NT2/D1 (cell line): ENCODE results near the gene SERPINF2.

ENCODE experiments used
- DNase-seq: peaks from one replicate; pipeline ENCODE4 v3.0.0-alpha.2; 2011; ENCODE audit warnings: low read depth, low spot score
- H3K27me3 ChIP-seq: 2 replicates; pipeline ENCODE4 v1.6.0; 2011; ENCODE audit warnings: mild to moderate bottlenecking; ENCODE audit not compliant: insufficient read length, insufficient read depth
- H3K36me3 ChIP-seq: 2 replicates; pipeline ENCODE4 v1.6.1; 2011; ENCODE audit warnings: mild to moderate bottlenecking, low read length, mixed read lengths; ENCODE audit not compliant: insufficient read depth, insufficient read length
- H3K4me1 ChIP-seq: 2 replicates; pipeline ENCODE4 v1.5.1; 2011; ENCODE audit not compliant: insufficient read depth, insufficient read length
- H3K4me3 ChIP-seq: 2 replicates; pipeline ENCODE4 v1.5.1; 2011; ENCODE audit warnings: low read depth; ENCODE audit not compliant: insufficient read length
- H3K9ac ChIP-seq: 2 replicates; pipeline ENCODE4 v1.6.0; 2011; ENCODE audit warnings: low read depth; ENCODE audit not compliant: insufficient read length
- H3K9me3 ChIP-seq: 2 replicates; pipeline ENCODE4 v1.5.1; 2011; ENCODE audit warnings: mild to moderate bottlenecking, low read length; ENCODE audit not compliant: insufficient read depth
- SUZ12 ChIP-seq: IDR thresholded peaks from 2 replicates; pipeline ENCODE4 v1.6.1; 2011; ENCODE audit not compliant: insufficient read length, insufficient read depth; ENCODE audit errors: extremely low read depth
- YY1 ChIP-seq: IDR thresholded peaks from 2 replicates; pipeline ENCODE4 v1.6.1; 2011; ENCODE audit not compliant: insufficient read length, insufficient read depth
- ZNF274 ChIP-seq: IDR thresholded peaks from 2 replicates; pipeline ENCODE4 v1.6.1; 2011; ENCODE audit warnings: mild to moderate bottlenecking, low read depth, low read length

SERPINF2 gene

DNA sequence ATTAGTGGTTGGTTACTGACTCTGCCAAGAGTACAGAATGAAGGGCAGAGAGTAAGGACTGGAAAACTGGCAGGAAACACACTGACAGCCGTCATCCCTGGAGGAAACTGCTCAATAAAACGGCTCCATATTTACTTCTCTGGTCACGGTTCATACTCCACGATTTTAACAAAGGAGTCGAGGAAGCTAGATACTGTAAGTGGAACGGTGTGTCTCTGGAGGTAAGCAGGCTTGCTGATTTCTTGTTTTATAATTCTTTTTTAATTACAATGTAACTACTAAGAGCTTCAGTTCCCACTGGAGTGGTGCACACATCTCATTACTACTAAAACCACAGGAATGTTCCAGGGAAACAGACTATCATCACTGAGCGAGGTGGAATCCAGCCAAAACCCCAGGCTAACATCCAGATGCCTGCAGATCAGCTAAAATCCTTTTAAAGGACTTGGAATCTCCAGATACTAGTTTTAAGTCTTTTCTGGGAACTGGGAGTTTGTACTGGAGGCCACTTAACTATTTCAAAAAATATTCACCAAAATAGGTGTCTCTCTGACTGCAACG is 37.0 kb downstream of the SERPINF2 start:
- H3K9me3 ChIP-seq, result no peaks in the 10 kb centered on the region
- no peak for DNase-seq
- H3K36me3 ChIP-seq, result peaks cover 71% of the 10 kb centered on the region
- TF ChIP-seq ZNF274, result no peak
- no peak for TF ChIP-seq YY1
- TF ChIP-seq SUZ12, result no peak
- H3K9ac ChIP-seq, result no peak overlapping the region
- no peak overlapping the region for H3K4me3 ChIP-seq
- no peaks in the 10 kb centered on the region for H3K27me3 ChIP-seq
- no peaks in the 10 kb centered on the region for H3K4me1 ChIP-seq

DNA sequence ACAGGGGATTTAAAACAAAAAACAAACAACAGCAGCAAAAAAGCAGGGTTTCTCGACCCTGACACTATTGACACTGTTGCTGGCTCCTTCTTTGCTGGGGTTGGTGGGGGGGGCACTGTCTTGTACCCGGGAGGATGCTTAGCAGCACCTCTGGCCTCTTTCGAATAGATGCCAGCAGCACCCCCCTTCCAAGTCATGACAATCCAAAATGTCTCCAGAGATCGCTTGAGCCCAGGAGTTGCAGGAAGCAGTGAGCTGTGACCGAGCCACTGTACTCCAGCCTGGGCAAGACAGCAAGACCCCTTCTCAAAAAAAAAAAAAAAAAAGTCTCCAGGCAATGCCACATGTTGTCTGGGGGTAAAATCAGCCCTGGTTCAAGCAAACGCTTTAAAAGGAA is 39.5 kb downstream of the SERPINF2 start:
- no peak for DNase-seq
- H3K4me3 ChIP-seq, result no peak overlapping the region
- no peak overlapping the region for H3K9ac ChIP-seq
- no peaks in the 10 kb centered on the region for H3K27me3 ChIP-seq
- TF ChIP-seq ZNF274, result no peak
- no peaks in the 10 kb centered on the region for H3K9me3 ChIP-seq
- H3K4me1 ChIP-seq, result no peaks in the 10 kb centered on the region
- peaks cover 66% of the 10 kb centered on the region for H3K36me3 ChIP-seq

DNA sequence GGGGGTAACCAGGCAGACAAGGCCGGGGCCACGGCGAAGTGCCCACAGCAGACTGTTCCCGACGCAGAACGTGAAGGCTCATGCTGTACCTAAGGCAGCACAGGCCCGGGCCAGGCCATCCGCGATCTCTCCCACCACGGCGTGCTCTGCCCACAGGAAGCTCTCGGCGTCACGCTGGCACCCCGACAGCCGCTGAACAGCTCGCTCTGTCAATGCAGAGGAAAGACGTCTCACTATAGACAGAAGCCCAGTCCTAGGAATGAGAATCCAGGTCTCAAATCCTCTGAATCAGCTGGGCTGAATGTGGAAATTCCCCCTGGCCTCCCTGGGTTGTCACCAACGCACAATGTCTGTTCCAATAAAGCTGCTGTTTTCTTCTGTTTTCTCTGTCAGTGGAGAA is 40.6 kb downstream of the SERPINF2 start:
- no peak overlapping the region for H3K4me3 ChIP-seq

DNA sequence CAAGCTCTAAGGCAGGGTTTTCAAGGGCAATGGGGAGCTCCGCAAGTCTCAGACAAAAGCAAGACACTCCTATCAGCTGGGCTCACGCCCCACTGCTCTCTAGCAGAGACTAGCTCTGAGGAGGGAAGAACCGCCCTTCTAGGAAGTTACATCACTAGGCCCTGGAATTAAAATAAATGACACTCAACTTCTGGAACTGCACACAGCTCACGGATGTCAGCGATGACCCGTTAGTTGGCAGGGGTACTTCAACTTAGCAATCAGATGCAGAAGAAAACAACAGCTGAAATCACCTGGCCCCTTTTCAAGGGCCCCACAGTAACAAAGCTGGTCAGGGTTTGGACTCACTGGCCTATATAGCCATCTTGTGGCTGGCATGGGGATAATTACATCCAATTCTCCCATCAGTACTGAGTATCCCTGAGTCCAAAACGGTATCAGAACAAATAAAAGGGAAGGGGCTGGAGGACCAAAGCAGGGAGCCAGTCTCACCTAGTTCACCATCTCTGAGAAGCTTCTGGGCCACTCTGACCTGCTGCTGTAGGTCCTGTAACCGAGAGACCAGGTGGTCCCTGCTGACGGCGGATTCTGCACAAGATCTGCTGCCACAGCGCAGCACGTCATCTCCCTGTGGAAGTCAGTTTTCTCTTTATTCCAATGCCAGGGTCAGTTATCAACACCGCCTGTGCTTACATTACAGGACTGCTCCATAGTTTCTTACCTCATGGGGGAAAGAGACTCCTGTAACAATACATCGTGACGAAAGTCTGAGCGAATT is 41.4 kb downstream of the SERPINF2 start:
- Histone ChIP-seq H3K9ac (no peak overlapping the region), H3K27me3 (no peaks in the 10 kb centered on the region), H3K4me3 (no peak overlapping the region), H3K4me1 (no peaks in the 10 kb centered on the region), H3K36me3 (peaks cover 59% of the 10 kb centered on the region), H3K9me3 (no peaks in the 10 kb centered on the region)
- TF ChIP-seq YY1 (no peak), SUZ12 (no peak)
- no peak for DNase-seq

More for the DNA sequence above, 40.6 kb downstream of the SERPINF2 start:
- H3K9ac ChIP-seq, result no peak overlapping the region
- no peaks in the 10 kb centered on the region for H3K4me1 ChIP-seq
- H3K27me3 ChIP-seq, result no peaks in the 10 kb centered on the region
- TF ChIP-seq SUZ12 (no peak), YY1 (no peak), ZNF274 (no peak)
- no peaks in the 10 kb centered on the region for H3K9me3 ChIP-seq
- peaks cover 64% of the 10 kb centered on the region for H3K36me3 ChIP-seq
- no peak for DNase-seq

DNA sequence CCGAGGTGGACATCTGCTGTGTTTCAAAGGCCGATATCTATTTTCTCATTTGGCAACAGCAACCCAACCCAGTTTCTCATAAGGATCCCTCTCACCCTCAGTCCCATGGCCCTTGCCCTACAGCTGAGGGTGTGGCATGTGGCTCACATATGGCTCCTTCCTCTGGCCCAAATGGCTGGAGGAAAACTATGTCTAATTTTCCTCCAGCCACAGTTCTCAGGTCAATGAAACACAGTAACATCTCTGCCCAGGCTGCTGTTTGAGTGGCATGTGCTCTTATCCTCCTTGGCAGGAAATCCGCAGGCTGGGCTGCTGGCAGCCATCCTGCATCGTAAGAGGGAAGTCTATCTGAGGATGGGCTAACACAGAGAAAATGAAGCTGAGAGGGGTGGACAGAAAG is 43.3 kb downstream of the SERPINF2 start:
- Histone ChIP-seq H3K36me3 (peaks cover 59% of the 10 kb centered on the region), H3K4me3 (no peak overlapping the region), H3K27me3 (no peaks in the 10 kb centered on the region), H3K9ac (no peak overlapping the region), H3K4me1 (no peaks in the 10 kb centered on the region), H3K9me3 (no peaks in the 10 kb centered on the region)
- no peak for DNase-seq
- TF ChIP-seq SUZ12 (no peak), YY1 (no peak), ZNF274 (no peak)

DNA sequence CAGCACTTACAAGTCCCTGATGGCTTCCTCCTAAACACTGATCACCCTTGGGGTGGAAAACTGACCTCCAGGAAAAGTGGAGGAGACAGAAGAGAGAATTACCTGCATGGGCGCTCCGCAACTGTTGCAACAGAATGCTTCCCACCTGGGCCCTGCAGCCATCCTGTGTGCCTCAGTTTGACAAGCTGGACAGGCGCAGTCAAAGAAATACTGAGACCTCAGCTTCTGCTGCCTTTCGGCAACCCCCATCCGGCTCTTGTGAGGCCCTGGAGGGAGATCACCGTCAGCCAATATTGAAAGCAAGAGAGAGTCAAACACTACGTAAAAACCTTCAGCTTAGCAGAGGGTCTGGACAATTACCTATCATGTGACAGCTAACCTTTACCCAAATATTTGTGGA is 44.0 kb downstream of the SERPINF2 start:
- H3K4me1 ChIP-seq, result no peaks in the 10 kb centered on the region
- no peak for TF ChIP-seq SUZ12
- no peak for TF ChIP-seq ZNF274
- H3K9me3 ChIP-seq, result no peaks in the 10 kb centered on the region
- DNase-seq, result no peak
- peaks cover 51% of the 10 kb centered on the region for H3K36me3 ChIP-seq
- no peak overlapping the region for H3K9ac ChIP-seq
- H3K4me3 ChIP-seq, result no peak overlapping the region
- no peaks in the 10 kb centered on the region for H3K27me3 ChIP-seq

DNA sequence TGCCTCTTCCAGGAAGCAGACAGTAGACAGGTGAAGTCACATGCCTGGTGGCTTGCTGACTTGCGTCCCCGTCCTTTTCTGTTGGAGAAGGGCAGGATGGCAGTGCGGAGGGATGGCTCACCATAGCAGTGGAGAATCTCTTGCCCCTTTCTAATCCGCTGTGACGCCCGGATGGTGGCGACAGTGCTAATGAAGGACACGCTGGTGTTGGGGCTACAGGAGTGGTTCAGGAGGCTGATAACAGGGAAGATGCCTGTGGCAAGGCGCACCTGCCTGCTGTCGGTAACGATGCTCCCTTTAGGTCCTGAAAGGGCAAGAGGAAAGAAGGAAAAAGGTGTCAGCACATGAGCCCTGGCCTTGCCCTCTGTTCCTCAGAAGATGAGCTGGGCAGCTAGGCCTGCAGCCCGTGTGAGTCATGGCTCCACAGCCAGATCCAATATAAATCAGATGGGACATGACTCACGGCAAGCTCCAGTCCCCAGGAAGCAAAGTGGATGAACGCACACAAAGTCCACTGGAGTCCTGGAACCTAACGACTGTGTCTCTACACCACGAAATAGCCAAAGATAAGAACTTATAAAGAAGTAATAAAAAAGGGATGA is 44.7 kb downstream of the SERPINF2 start:
- Histone ChIP-seq H3K4me3 (no peak overlapping the region), H3K9me3 (no peaks in the 10 kb centered on the region), H3K9ac (no peak overlapping the region), H3K27me3 (no peaks in the 10 kb centered on the region), H3K4me1 (no peaks in the 10 kb centered on the region), H3K36me3 (peaks cover 46% of the 10 kb centered on the region)
- no peak for DNase-seq
- TF ChIP-seq ZNF274, result no peak
- TF ChIP-seq YY1, result no peak
- no peak for TF ChIP-seq SUZ12
